ENCODE data around the gene PREPL. TPM values are rescaled to one million over a fixed set of nuclear protein-coding genes. Genes with fewer than 3 reads are reported as not detected.
A peak's percentile ranks its signal among the peaks of the same experiment; 100 is the strongest.

PREPL gene
- total RNA-seq (30.7 and 52.9 TPM in 2 replicates), polyA plus RNA-seq (31.0 and 47.6 TPM in 2 replicates)

GRCh38 chr2:44361330-44362206, at the start of gene PREPL, which contains the start of gene CAMKMT:
PREPL (minus strand) TSS chr2:44361494; CDS start chr2:44346342, 15,152 bp downstream.
CAMKMT (plus strand) TSS chr2:44361947.
- Histone ChIP-seq H3K36me3 (no peaks in the 10 kb centered on the region), H3K27ac (peak within 1 kb of the TSS; percentile 97), H3K4me1 (ENCODE audit: low read depth) (peaks cover 3% of the 10 kb centered on the region), H3K9me3 (ENCODE audit: low read depth) (no peaks in the 10 kb centered on the region), H3K4me3 (peak within 1 kb of the TSS; percentile 59), H3K27me3 (no peaks in the 10 kb centered on the region)
- TF ChIP-seq, protein P1, sequence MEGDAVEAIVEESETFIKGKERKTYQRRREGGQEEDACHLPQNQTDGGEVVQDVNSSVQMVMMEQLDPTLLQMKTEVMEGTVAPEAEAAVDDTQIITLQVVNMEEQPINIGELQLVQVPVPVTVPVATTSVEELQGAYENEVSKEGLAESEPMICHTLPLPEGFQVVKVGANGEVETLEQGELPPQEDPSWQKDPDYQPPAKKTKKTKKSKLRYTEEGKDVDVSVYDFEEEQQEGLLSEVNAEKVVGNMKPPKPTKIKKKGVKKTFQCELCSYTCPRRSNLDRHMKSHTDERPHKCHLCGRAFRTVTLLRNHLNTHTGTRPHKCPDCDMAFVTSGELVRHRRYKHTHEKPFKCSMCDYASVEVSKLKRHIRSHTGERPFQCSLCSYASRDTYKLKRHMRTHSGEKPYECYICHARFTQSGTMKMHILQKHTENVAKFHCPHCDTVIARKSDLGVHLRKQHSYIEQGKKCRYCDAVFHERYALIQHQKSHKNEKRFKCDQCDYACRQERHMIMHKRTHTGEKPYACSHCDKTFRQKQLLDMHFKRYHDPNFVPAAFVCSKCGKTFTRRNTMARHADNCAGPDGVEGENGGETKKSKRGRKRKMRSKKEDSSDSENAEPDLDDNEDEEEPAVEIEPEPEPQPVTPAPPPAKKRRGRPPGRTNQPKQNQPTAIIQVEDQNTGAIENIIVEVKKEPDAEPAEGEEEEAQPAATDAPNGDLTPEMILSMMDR (IDR thresholded peaks at IDR 0.05; ENCODE audit: low read depth, low read length) = no peak
- peak; percentile 98 to 99 for DNase-seq (ENCODE audit: low read depth in 1 of 2, low spot score in 1 of 2)

DNA sequence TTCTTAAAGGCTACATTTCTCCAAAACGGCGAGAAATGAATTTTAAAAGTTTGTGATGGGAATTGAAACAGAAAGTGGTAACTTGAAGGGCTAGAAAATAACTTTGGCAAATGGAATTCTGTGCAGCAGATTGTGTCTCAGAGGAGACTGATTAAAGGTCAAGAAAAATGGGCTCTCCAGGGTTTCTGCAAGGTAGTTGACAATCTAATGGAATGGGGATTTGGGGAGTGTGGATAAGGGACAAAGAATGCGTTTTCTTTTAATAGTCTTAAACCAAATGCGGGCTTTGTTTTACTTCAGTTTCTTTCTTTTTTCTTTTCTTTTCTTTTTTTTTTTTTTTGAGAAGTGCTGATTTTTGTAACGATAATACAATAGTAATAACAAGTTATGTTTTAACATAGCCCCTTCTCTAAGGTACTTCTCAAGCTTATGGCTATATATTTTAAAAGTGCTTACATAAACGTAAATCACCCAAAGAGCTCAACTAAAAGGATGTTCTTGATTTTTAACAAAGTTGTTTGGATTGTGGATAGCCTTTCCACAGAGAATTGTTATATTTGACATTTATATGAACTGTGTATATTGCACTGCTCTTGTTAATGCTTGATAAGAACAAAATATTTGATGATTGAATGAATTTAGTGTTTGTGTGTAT, 37.1 kb upstream of the PREPL start:
- no peak overlapping the region for H3K27ac ChIP-seq
- no peak overlapping the region for H3K4me3 ChIP-seq
- H3K27me3 ChIP-seq = no peaks in the 10 kb centered on the region
- H3K36me3 ChIP-seq = no peaks in the 10 kb centered on the region
- TF ChIP-seq, protein P1 (IDR thresholded peaks at IDR 0.05; ENCODE audit: low read depth, low read length) = no peak
- no peaks in the 10 kb centered on the region for H3K4me1 ChIP-seq (ENCODE audit: low read depth)
- no peaks in the 10 kb centered on the region for H3K9me3 ChIP-seq (ENCODE audit: low read depth)
- no peak for DNase-seq (ENCODE audit: low read depth in 1 of 2, low spot score in 1 of 2)

- Histone ChIP-seq H3K9me3 (ENCODE audit: low read depth) (no peaks in the 10 kb centered on the region), H3K36me3 (no peaks in the 10 kb centered on the region), H3K4me3 (no peak overlapping the region), H3K27me3 (no peaks in the 10 kb centered on the region), H3K27ac (no peak overlapping the region), H3K4me1 (ENCODE audit: low read depth) (no peaks in the 10 kb centered on the region)
- DNase-seq (ENCODE audit: low read depth in 1 of 2, low spot score in 1 of 2) = no peak
- TF ChIP-seq, protein P1 (IDR thresholded peaks at IDR 0.05; ENCODE audit: low read depth, low read length) = no peak
Measured at GRCh38 chr2:44397447-44398175, 36.3 kb upstream of the PREPL start.

DNA sequence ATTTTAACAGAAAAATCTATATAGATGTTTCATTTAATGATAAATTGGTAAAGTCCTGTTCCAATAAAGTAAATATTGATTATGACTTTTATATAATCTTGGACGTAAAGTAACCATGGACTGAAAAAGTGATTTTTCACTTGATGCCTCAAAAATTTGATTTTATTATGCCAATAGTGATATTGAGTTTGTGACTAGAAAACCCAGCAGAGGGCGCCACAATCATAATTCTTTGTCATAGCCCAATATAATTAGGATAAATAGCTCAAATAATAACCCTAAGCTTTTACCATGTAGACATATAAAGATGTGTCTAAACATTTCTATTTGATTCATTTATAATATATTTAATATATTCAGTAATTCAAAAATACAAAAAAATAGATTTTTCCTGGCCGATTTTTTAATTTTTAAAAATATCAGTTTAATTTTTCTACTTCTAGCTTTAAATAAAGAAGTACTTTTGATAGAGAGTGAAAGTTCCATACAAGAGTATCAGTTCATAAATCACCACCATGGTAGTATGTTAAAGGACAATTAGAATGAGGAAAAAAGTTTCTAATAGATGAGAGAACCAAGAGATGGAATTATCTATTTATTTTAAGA, 31.1 kb upstream of the PREPL start:
- no peak overlapping the region for H3K4me3 ChIP-seq
- H3K27ac ChIP-seq = no peak overlapping the region
- DNase-seq (ENCODE audit: low read depth in 1 of 2, low spot score in 1 of 2) = peak; percentile 51 to 66
- H3K36me3 ChIP-seq = no peaks in the 10 kb centered on the region
- H3K4me1 ChIP-seq (ENCODE audit: low read depth) = no peaks in the 10 kb centered on the region
- TF ChIP-seq, protein P1 (IDR thresholded peaks at IDR 0.05; ENCODE audit: low read depth, low read length) = peak; percentile 60
- no peaks in the 10 kb centered on the region for H3K27me3 ChIP-seq
- H3K9me3 ChIP-seq (ENCODE audit: low read depth) = no peaks in the 10 kb centered on the region

DNA sequence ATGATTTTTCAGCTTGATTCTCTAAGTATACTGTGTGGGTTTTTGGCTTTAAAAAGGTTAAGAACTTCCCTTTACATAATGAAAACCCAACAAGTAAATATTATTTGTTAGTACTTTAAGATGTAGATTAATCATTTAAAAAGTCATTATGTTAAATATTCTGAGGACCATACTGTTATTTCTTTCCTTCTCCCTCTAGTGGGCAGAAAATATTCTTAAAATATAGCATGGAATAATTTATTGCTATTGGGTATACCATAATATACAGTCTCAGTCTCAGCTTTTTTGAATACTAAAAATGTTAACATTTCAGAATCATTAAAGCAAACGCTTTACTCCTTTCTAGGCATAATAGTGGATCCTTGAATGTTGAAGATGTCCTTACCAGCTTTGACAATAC, 28.6 kb upstream of the PREPL start:
- DNase-seq (ENCODE audit: low read depth in 1 of 2, low spot score in 1 of 2) = peak in 1 of 2 donors; percentile 1
- no peaks in the 10 kb centered on the region for H3K27me3 ChIP-seq
- TF ChIP-seq, protein P1 (IDR thresholded peaks at IDR 0.05; ENCODE audit: low read depth, low read length) = peak; percentile 38
- H3K27ac ChIP-seq = no peak overlapping the region
- no peak overlapping the region for H3K4me3 ChIP-seq
- no peaks in the 10 kb centered on the region for H3K4me1 ChIP-seq (ENCODE audit: low read depth)
- no peaks in the 10 kb centered on the region for H3K9me3 ChIP-seq (ENCODE audit: low read depth)
- no peaks in the 10 kb centered on the region for H3K36me3 ChIP-seq

Measured in cardiac muscle cell (in vitro differentiated cells and primary cell).